Lower lobe of right lung (tissue), 2 donors: ENCODE results near the gene FAM193B. TPM values are rescaled to one million over a fixed set of nuclear protein-coding genes. Genes with fewer than 3 reads are reported as not detected.
A peak's percentile ranks its signal among the peaks of the same experiment; 100 is the strongest.

ENCODE experiments used
- ATAC-seq, 2 donors: fragments of 200-7000 bp; cut with Tn5 transposase; one replicate each; pipeline ENCODE4 v1.9.1; 2020 to 2022; ENCODE audit warnings: mild to moderate bottlenecking in 2 of 2, moderate library complexity in 2 of 2
- DNase-seq: peaks from one replicate; pipeline ENCODE4 v3.0.0-alpha.2; 2020
- H3K27ac ChIP-seq: fragments of 200-600 bp; one replicate; pipeline ENCODE4 v1.8.0; 2022
- H3K27me3 ChIP-seq: fragments of 200-600 bp; one replicate; pipeline ENCODE4 v1.8.0; 2022; ENCODE audit warnings: low read depth
- H3K36me3 ChIP-seq: fragments of 200-600 bp; one replicate; pipeline ENCODE4 v1.8.0; 2022; ENCODE audit warnings: mild to moderate bottlenecking
- H3K4me1 ChIP-seq: fragments of 200-600 bp; one replicate; pipeline ENCODE4 v1.8.0; 2022
- H3K4me3 ChIP-seq: fragments of 200-600 bp; one replicate; pipeline ENCODE4 v1.8.0; 2022; ENCODE audit warnings: mild to moderate bottlenecking
- H3K9me3 ChIP-seq: fragments of 200-600 bp; one replicate; pipeline ENCODE4 v1.8.0; 2022
- intact Hi-C: fragments of 100-400 bp; cut with DNase I; formaldehyde crosslinking; loops from one replicate; pipeline ENCODE4 v1.11.0; 2022
- total RNA-seq: library from RNA; stranded (reverse); fragmentation: NEBNext Ultra II Directional; extraction: Animal tissue kit (Norgen Biotek cat#: 25700); gene quantifications from one replicate; pipeline ENCODE4 v1.2.1, GENCODE V29; 2021
- TF ChIP-seq, protein P1 (sequence below): fragments of 200-600 bp; IDR thresholded peaks from one replicate; pipeline ENCODE4 v1.8.0; 2022; ENCODE audit warnings: antibody characterized with exemption, mild to moderate bottlenecking
- donor health status: DM: no; HTN: yes; CAD: no; lungs with severe emphysema.

FAM193B gene
- total RNA-seq, 1 donor from 2014 or later = 89.1 TPM

DNA sequence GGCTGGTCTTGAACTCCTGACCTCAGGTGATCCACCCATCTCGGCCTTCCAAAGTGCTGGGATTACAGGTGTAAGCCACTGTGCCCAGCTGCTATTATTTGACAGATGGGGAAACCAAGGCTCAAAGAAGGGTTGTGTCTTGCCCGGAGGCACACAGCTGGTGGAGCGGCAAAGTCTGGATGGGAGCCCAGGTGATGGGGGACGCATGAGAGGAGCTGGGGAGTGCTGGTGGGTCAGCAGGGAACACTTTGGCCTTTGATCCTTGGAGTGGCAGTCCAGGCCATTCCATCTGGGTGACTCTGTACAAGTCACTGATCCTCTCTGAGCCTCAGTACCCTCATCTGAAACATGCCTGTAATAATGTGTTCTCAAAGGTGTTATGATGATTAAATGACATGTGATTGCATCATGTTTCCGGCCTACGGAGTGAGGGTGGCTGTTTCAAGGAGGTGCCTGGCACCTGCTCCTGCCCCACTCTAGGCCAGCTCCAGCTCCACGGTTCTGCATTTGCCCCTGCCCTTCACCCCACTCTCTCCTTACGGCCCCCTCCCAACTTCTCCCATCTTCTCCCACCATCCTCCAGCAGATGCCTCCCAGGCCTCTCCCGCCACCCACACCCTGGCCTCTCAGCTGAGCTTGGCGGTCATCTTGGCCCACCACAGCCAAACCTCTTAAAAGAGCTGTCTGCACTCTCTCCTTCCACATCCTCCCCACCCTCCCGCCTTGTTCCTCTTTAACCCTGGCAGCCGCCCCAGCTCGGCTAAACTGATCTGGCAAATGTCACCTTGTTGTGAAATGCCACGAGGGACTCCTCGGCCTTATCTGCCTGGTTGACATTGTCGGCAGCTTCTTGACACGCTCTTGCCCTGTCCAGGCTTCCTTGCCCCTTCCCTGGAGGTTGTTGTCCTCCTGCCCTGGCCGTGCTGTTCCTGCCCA lies 75.4 kb downstream of the FAM193B start:
- ATAC-seq (peak; percentile 78 to 79), DNase-seq (peak; percentile 79)
- Histone ChIP-seq H3K4me3 (no peak overlapping the region), H3K27me3 (no peaks in the 10 kb centered on the region), H3K9me3 (no peaks in the 10 kb centered on the region), H3K4me1 (peaks cover 24% of the 10 kb centered on the region), H3K27ac (peak overlapping the region; percentile 62), H3K36me3 (peaks cover 17% of the 10 kb centered on the region)
- intact Hi-C loops = no loop called here
- TF ChIP-seq, protein P1, sequence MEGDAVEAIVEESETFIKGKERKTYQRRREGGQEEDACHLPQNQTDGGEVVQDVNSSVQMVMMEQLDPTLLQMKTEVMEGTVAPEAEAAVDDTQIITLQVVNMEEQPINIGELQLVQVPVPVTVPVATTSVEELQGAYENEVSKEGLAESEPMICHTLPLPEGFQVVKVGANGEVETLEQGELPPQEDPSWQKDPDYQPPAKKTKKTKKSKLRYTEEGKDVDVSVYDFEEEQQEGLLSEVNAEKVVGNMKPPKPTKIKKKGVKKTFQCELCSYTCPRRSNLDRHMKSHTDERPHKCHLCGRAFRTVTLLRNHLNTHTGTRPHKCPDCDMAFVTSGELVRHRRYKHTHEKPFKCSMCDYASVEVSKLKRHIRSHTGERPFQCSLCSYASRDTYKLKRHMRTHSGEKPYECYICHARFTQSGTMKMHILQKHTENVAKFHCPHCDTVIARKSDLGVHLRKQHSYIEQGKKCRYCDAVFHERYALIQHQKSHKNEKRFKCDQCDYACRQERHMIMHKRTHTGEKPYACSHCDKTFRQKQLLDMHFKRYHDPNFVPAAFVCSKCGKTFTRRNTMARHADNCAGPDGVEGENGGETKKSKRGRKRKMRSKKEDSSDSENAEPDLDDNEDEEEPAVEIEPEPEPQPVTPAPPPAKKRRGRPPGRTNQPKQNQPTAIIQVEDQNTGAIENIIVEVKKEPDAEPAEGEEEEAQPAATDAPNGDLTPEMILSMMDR = no peak

DNA sequence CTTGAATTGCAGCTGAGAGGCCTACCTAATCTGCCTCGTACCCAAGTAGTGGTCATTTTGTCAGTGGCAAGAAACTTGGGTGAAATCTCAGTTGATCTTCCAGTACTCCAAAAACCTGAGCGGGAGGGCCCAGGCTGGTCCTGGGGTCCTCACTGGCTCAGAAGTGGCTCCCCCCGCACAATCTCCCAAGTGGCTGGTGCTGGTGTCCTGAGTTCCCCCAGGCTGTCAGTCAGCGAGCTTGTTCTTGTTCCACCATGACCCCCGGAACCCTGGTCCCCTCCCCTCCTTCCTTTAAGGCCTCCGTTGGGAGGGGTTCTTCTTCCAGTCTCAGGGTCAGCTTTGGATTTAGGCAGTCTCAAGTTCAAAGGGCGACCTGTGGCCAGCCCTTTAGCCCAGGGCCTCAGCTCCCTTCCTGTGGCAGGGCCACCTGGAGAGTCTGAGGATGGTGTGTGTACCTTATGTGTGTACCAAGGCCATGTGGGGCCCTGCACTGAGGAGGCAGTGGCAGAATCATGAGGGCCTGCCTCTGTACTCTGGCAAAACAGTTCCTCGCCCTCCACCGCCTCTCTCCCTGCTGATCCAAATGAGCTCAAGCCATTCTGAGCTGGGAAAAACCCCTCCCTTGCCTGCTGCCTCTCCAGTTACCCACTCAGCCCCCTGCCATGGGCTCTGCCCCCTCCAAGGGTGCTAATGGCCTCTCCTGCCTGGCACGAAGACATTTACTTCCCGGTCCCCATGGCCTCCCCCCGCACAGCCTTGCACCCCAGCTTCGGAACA lies 76.5 kb downstream of the FAM193B start:
- ATAC-seq (no peak), DNase-seq (no peak)
- Histone ChIP-seq H3K9me3 (no peaks in the 10 kb centered on the region), H3K27me3 (no peaks in the 10 kb centered on the region), H3K27ac (no peak overlapping the region), H3K4me1 (peaks cover 24% of the 10 kb centered on the region), H3K4me3 (no peak overlapping the region), H3K36me3 (peaks cover 7% of the 10 kb centered on the region)
- intact Hi-C loops = no loop called here
- TF ChIP-seq, protein P1 = no peak

DNA sequence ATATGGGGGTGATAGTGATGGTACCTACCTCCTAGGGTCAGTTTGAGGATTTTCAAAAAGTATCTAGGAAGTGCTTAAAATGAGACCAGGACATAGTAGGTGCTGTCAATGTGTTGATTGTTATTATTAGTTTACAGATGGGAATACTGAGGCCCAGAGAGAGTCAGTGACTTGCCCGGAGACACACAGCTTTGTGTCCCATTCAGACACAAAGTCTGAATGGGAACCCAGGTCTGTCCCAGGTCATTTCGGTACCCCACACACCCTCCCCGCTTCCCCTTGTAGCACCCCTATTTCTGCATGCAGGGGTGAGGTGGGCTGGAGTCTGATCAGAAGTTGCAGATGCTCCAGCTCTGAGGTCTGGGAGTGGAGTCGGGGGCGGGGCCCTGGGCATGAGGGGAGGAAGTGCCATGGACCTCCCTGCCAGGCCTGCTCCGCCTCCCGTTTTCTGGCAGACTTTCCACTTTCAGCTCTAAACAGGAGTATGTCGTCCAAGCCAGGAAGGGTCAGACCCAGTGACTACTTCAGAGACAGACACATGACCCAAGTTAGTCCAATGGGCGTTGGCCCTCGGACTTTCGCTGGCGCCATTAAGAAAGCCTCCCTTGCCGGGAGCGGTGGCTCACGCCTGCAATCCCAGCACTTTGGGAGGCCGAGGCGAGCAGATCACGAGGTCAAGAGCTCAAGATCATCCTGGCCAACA lies 77.7 kb downstream of the FAM193B start:
- no peak for ATAC-seq

DNA sequence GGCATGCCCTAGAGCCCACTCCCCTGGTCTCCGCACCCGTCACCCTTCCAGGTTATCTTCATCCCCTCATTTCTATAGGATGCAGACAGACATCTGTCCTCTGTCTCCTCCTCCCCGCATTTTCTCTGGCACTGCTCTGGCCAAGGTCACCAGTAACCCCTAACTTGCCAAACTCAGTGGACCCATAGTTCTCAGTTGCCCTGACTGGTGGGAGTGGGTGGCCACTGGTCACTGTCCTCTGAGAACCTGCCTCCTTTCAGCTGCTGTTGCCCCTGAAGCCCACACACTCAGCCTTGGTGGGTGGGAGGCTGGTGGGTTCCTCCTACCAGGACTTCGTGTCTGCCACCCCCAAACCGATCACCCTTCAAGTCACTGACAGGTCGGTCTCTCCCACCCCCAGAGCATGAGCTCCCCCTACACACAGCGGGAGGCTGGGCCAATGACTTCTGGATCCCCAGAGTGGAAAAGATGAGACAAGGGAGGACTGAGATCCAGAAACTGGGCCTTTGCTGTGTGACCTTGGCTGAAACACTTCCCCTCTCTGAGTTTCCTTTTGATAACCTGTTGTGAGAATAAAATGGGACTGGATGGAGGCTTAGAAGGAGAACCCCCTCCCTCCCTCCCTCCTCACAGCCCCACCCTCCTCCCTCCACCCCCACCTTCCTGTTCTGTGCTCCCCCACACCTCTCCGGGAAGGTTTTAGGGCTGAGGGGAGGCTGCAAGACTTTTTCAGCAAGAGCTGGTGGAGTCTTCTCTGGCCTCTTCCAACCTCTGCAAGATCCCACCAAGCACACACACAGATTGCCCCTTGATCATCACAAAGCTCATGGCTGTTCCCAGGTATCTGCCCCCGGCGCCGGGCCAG lies 78.6 kb downstream of the FAM193B start:
- DNase-seq (no peak), ATAC-seq (no peak)
- TF ChIP-seq, protein P1 = no peak
- H3K4me1 ChIP-seq = peaks cover 39% of the 10 kb centered on the region
- H3K27me3 ChIP-seq = peaks cover 11% of the 10 kb centered on the region
- H3K36me3 ChIP-seq = no peaks in the 10 kb centered on the region
- no peaks in the 10 kb centered on the region for H3K9me3 ChIP-seq
- H3K27ac ChIP-seq = no peak overlapping the region
- no peak overlapping the region for H3K4me3 ChIP-seq
- intact Hi-C loops = no loop called here

More for the DNA sequence above, 77.7 kb downstream of the FAM193B start:
- intact Hi-C loops = no loop called here
- Histone ChIP-seq H3K36me3 (no peaks in the 10 kb centered on the region), H3K27ac (peak overlapping the region; percentile 4), H3K27me3 (peaks cover 11% of the 10 kb centered on the region), H3K9me3 (no peaks in the 10 kb centered on the region), H3K4me3 (no peak overlapping the region), H3K4me1 (peaks cover 35% of the 10 kb centered on the region)
- TF ChIP-seq, protein P1 = no peak
- no peak for DNase-seq
